Mesenchymal stem cell (in vitro differentiated cells and primary cell): ENCODE measurements around the gene RAB6B.

Experiments
- DNase-seq: peaks from one replicate; pipeline ENCODE4 v3.0.0-alpha.2; 2013
- H2AFZ ChIP-seq: one replicate; pipeline ENCODE4 v1.6.1; 2013; ENCODE audit warnings: low read depth, mild to moderate bottlenecking, control low read depth, inconsistent platforms, low read length, moderate library complexity
- H2AK5ac ChIP-seq: 2 replicates; pipeline ENCODE4 v1.6.1; 2013; ENCODE audit warnings: low read length, moderate library complexity, mild to moderate bottlenecking, inconsistent platforms; ENCODE audit not compliant: severe bottlenecking
- H2BK120ac ChIP-seq: one replicate; pipeline ENCODE4 v1.6.1; 2013; ENCODE audit warnings: low read depth, mild to moderate bottlenecking, inconsistent platforms, low read length, moderate library complexity
- H2BK12ac ChIP-seq, 2 experiments: one replicate each; pipeline ENCODE4 v1.6.1; 2013; ENCODE audit warnings: inconsistent platforms in 2 of 2, low read length in 2 of 2, mild to moderate bottlenecking in 2 of 2, moderate library complexity in 2 of 2, control low read depth in 1 of 2
- H2BK15ac ChIP-seq: one replicate; pipeline ENCODE4 v1.6.1; 2013; ENCODE audit warnings: mild to moderate bottlenecking, low read depth, inconsistent platforms; ENCODE audit not compliant: poor library complexity, severe bottlenecking
- H2BK5ac ChIP-seq: 2 replicates; pipeline ENCODE4 v1.6.1; 2013; ENCODE audit warnings: low read depth, mild to moderate bottlenecking, low read length, control low read depth, inconsistent platforms; ENCODE audit not compliant: poor library complexity, severe bottlenecking
- H3K14ac ChIP-seq, 2 experiments: one replicate each; pipeline ENCODE4 v1.6.1; 2013; ENCODE audit warnings: inconsistent platforms in 2 of 2, low read length in 2 of 2, control low read depth in 1 of 2, mild to moderate bottlenecking in 1 of 2, moderate library complexity in 1 of 2
- H3K18ac ChIP-seq, 2 experiments: one replicate each; pipeline ENCODE4 v1.6.1; 2013; ENCODE audit warnings: inconsistent platforms in 2 of 2, low read length in 2 of 2, control low read depth in 1 of 2, low read depth in 1 of 2, mild to moderate bottlenecking in 1 of 2
- H3K23ac ChIP-seq, 2 experiments: one replicate each; pipeline ENCODE4 v1.6.1; 2013; ENCODE audit warnings: inconsistent platforms in 2 of 2, low read length in 2 of 2, mild to moderate bottlenecking in 2 of 2, moderate library complexity in 2 of 2, control low read depth in 1 of 2
- H3K27ac ChIP-seq: 2 replicates; pipeline ENCODE4 v1.5.1; 2013; ENCODE audit warnings: mild to moderate bottlenecking, moderate library complexity, low read length, control low read depth, inconsistent platforms; ENCODE audit not compliant: poor library complexity, severe bottlenecking
- H3K27me3 ChIP-seq, 2 experiments: 2 replicates each; pipeline versions ENCODE4 v1.6.1 to v1.7.0; 2013; ENCODE audit warnings: low read length in 2 of 2, mild to moderate bottlenecking in 2 of 2, moderate library complexity in 2 of 2, control low read depth in 1 of 2, inconsistent platforms in 1 of 2; ENCODE audit not compliant: control insufficient read depth in 1 of 2, insufficient read depth in 1 of 2
- H3K36me3 ChIP-seq, 2 experiments: 2 replicates each; pipeline versions ENCODE4 v1.6.1 to v1.7.0; 2013; ENCODE audit warnings: low read length in 2 of 2, control low read depth in 1 of 2, inconsistent platforms in 1 of 2, low read depth in 1 of 2, mild to moderate bottlenecking in 1 of 2; ENCODE audit not compliant: insufficient read depth in 2 of 2, control insufficient read depth in 1 of 2
- H3K4ac ChIP-seq, 2 experiments: one replicate each; pipeline ENCODE4 v1.6.1; 2013; ENCODE audit warnings: inconsistent platforms in 2 of 2, low read length in 2 of 2, mild to moderate bottlenecking in 2 of 2, moderate library complexity in 2 of 2, control low read depth in 1 of 2, low read depth in 1 of 2
- H3K4me1 ChIP-seq: 2 replicates; pipeline ENCODE4 v1.6.1; 2013; ENCODE audit warnings: low read depth, low read length, control low read depth; ENCODE audit not compliant: control insufficient read depth, insufficient read depth
- H3K4me2 ChIP-seq: 2 replicates; pipeline ENCODE4 v1.6.1; 2013; ENCODE audit warnings: low read length, mild to moderate bottlenecking, inconsistent platforms; ENCODE audit not compliant: poor library complexity, severe bottlenecking
- H3K4me3 ChIP-seq, 2 experiments: 2 replicates each; pipeline versions ENCODE4 v1.5.1 to v1.7.0; 2013; ENCODE audit warnings: low read length in 2 of 2, mild to moderate bottlenecking in 2 of 2, control low read depth in 1 of 2, low read depth in 1 of 2; ENCODE audit not compliant: insufficient read depth in 1 of 2
- H3K79me1 ChIP-seq: replicated peaks from 2 replicates; pipeline ENCODE4 v1.6.1; 2013; ENCODE audit warnings: mild to moderate bottlenecking, control low read depth, low read length, inconsistent platforms; ENCODE audit not compliant: poor library complexity, severe bottlenecking
- H3K9ac ChIP-seq: 2 replicates; pipeline ENCODE4 v1.7.0; 2013; ENCODE audit warnings: mild to moderate bottlenecking, low read length, moderate library complexity
- H3K9me3 ChIP-seq: 2 replicates; pipeline ENCODE4 v1.7.0; 2013; ENCODE audit warnings: mild to moderate bottlenecking, low read length; ENCODE audit not compliant: control insufficient read depth
- H4K8ac ChIP-seq: one replicate; pipeline ENCODE4 v1.6.1; 2013; ENCODE audit warnings: inconsistent platforms, mild to moderate bottlenecking, low read length, moderate library complexity
- H4K91ac ChIP-seq: one replicate; pipeline ENCODE4 v1.6.1; 2013; ENCODE audit warnings: mild to moderate bottlenecking, low read length, inconsistent platforms
- WGBS: methylation state at CpG from one replicate; pipeline ENCODE4 v1.1.7; 2013; ENCODE audit warnings: mixed read lengths; 5-methylcytosine and 5-hydroxymethylcytosine counted together

RAB6B gene

GRCh38 chr3:133775309-133775708, 120.4 kb downstream of the RAB6B start:
- H3K27me3 ChIP-seq, result peaks cover 11 to 15% of the 10 kb centered on the region in 2 experiments
- 90% methylated on average over 9 of the region's 9 CpGs for WGBS

More at GRCh38 chr3:133775309-133775708, 120.4 kb downstream of the RAB6B start:
- Histone ChIP-seq H3K18ac (no peak overlapping the region), H3K4me1 (no peaks in the 10 kb centered on the region), H2AK5ac (no peak overlapping the region), H3K36me3 (no peaks in the 10 kb centered on the region), H2BK120ac (no peak overlapping the region), H3K4me3 (no peak overlapping the region), H3K27ac (no peak overlapping the region), H2BK15ac (no peak overlapping the region), H4K91ac (no peak overlapping the region), H4K8ac (no peak overlapping the region), H3K14ac (no peak overlapping the region), H3K4ac (no peak overlapping the region), H3K9ac (no peak overlapping the region), H3K79me1 (no peaks in the 10 kb centered on the region), H2BK12ac (no peak overlapping the region), H3K9me3 (no peaks in the 10 kb centered on the region), H2AFZ (no peak overlapping the region), H3K23ac (no peak overlapping the region), H2BK5ac (no peak overlapping the region), H3K4me2 (no peak overlapping the region)
- no peak for DNase-seq
